ENCODE results near the gene PLCB4. TPM values are rescaled to one million over a fixed set of nuclear protein-coding genes. Genes with fewer than 3 reads are reported as not detected.

The PLCB4 gene
- total RNA-seq, 4 donors from 2014 or later: 2.3 to 3.9 (median 3.3) TPM

- H3K27ac ChIP-seq: no peak overlapping the region
- intact Hi-C loops (cut with DNase I; ENCODE audit: low total_unique reads): no loop called here
- no peaks in the 10 kb centered on the region for H3K36me3 ChIP-seq
- no peaks in the 10 kb centered on the region for H3K27me3 ChIP-seq
- DNase-seq (no peak), ATAC-seq (no peak)
- TF ChIP-seq POLR2A (IDR thresholded peaks at IDR 0.05): no peak
- no peak for TF ChIP-seq CTCF (IDR thresholded peaks at IDR 0.05 in 4 of 5, conservative IDR thresholded peaks at IDR 0.05 in 1 of 5)
- H3K9me3 ChIP-seq: no peaks in the 10 kb centered on the region
- in situ Hi-C loops (cut with MboI; ENCODE audit: low sequenced_read_pairs in 4 of 4): no loop called here
- H3K4me1 ChIP-seq: no peaks in the 10 kb centered on the region
- H3K4me3 ChIP-seq: no peak overlapping the region
These were observed 172.4 kb downstream of the PLCB4 start for GRCh38 chr20:9241232-9241692.

- ATAC-seq: no peak
- Histone ChIP-seq H3K4me1 (no peaks in the 10 kb centered on the region), H3K27ac (no peak overlapping the region), H3K9me3 (no peaks in the 10 kb centered on the region), H3K4me3 (no peak overlapping the region), H3K36me3 (no peaks in the 10 kb centered on the region), H3K27me3 (no peaks in the 10 kb centered on the region)
- in situ Hi-C loops (cut with MboI; ENCODE audit: low sequenced_read_pairs in 4 of 4) (no loop called here), intact Hi-C loops (cut with DNase I; ENCODE audit: low total_unique reads) (no loop called here)
- TF ChIP-seq POLR2A (IDR thresholded peaks at IDR 0.05) (no peak), CTCF (IDR thresholded peaks at IDR 0.05 in 4 of 5, conservative IDR thresholded peaks at IDR 0.05 in 1 of 5) (no peak)
- no peak for DNase-seq
These were observed 173.0 kb downstream of the PLCB4 start for GRCh38 chr20:9241721-9242427.

- in situ Hi-C loops (cut with MboI; ENCODE audit: low sequenced_read_pairs in 4 of 4) (no loop called here), intact Hi-C loops (cut with DNase I; ENCODE audit: low total_unique reads) (no loop called here)
- H3K4me3 ChIP-seq: no peak overlapping the region
- H3K9me3 ChIP-seq: no peaks in the 10 kb centered on the region
- H3K27ac ChIP-seq: no peak overlapping the region
- TF ChIP-seq CTCF (IDR thresholded peaks at IDR 0.05 in 4 of 5, conservative IDR thresholded peaks at IDR 0.05 in 1 of 5) (no peak), POLR2A (IDR thresholded peaks at IDR 0.05) (no peak)
- H3K4me1 ChIP-seq: no peaks in the 10 kb centered on the region
- DNase-seq (no peak), ATAC-seq (no peak)
- H3K36me3 ChIP-seq: no peaks in the 10 kb centered on the region
- no peaks in the 10 kb centered on the region for H3K27me3 ChIP-seq
These were observed 175.1 kb downstream of the PLCB4 start for GRCh38 chr20:9243986-9244385.

GRCh38 chr20:9244811-9245210 lies 175.9 kb downstream of the PLCB4 start:
- in situ Hi-C loops (cut with MboI; ENCODE audit: low sequenced_read_pairs in 4 of 4): no loop called here
- no peak for ATAC-seq
- Histone ChIP-seq H3K27ac (no peak overlapping the region), H3K36me3 (no peaks in the 10 kb centered on the region), H3K9me3 (no peaks in the 10 kb centered on the region), H3K4me1 (no peaks in the 10 kb centered on the region), H3K4me3 (no peak overlapping the region), H3K27me3 (no peaks in the 10 kb centered on the region)
- TF ChIP-seq CTCF (IDR thresholded peaks at IDR 0.05 in 4 of 5, conservative IDR thresholded peaks at IDR 0.05 in 1 of 5): no peak
- no peak for TF ChIP-seq POLR2A (IDR thresholded peaks at IDR 0.05)
- intact Hi-C loops (cut with DNase I; ENCODE audit: low total_unique reads): no loop called here
- no peak for DNase-seq

- Histone ChIP-seq H3K9me3 (no peaks in the 10 kb centered on the region), H3K4me1 (no peaks in the 10 kb centered on the region), H3K4me3 (no peak overlapping the region), H3K36me3 (no peaks in the 10 kb centered on the region), H3K27ac (no peak overlapping the region), H3K27me3 (no peaks in the 10 kb centered on the region)
- ATAC-seq (no peak), DNase-seq (no peak)
- in situ Hi-C loops (cut with MboI; ENCODE audit: low sequenced_read_pairs in 4 of 4) (no loop called here), intact Hi-C loops (cut with DNase I; ENCODE audit: low total_unique reads) (no loop called here)
- no peak for TF ChIP-seq CTCF (IDR thresholded peaks at IDR 0.05 in 4 of 5, conservative IDR thresholded peaks at IDR 0.05 in 1 of 5)
- TF ChIP-seq POLR2A (IDR thresholded peaks at IDR 0.05): no peak
These were observed 177.8 kb downstream of the PLCB4 start for GRCh38 chr20:9246731-9247130.

Measured in gastrocnemius medialis (tissue), 4 donors.